GM21619 (cell line): Measurements from ENCODE around the gene ATP5F1D.

Source experiments
- ATAC-seq: cut with Tn5 transposase; IDR thresholded peaks from one replicate; pipeline ENCODE4 v1.9.1; 2021; ENCODE audit not compliant: unreplicated experiment

The ATP5F1D gene

DNA sequence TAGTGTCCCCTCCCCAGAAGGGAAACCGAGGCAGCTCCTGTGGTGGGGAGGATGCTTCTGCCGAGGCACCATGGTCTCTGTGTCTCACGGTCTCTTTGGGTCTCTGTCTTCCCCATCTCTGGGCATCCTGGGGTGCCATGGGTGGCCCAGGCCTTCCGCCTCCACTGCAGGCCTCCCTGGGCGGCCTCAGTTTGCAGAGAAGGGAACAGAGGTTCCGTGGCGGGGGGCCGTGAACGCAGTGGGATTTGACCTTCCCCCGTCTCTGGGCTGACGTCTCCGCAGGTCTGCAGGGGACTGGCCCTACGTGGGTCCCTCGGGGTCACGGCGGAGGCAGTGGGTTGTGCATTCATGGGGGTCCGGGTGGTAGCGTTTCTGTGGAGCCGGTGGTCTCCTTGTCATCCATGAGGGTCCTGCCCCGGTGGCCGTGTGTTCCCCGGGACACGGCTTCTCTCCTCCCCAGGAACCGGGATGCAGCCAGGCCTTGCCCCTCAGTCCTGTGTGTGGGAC is 48.7 kb downstream of the ATP5F1D start:
- ATAC-seq: no peak

DNA sequence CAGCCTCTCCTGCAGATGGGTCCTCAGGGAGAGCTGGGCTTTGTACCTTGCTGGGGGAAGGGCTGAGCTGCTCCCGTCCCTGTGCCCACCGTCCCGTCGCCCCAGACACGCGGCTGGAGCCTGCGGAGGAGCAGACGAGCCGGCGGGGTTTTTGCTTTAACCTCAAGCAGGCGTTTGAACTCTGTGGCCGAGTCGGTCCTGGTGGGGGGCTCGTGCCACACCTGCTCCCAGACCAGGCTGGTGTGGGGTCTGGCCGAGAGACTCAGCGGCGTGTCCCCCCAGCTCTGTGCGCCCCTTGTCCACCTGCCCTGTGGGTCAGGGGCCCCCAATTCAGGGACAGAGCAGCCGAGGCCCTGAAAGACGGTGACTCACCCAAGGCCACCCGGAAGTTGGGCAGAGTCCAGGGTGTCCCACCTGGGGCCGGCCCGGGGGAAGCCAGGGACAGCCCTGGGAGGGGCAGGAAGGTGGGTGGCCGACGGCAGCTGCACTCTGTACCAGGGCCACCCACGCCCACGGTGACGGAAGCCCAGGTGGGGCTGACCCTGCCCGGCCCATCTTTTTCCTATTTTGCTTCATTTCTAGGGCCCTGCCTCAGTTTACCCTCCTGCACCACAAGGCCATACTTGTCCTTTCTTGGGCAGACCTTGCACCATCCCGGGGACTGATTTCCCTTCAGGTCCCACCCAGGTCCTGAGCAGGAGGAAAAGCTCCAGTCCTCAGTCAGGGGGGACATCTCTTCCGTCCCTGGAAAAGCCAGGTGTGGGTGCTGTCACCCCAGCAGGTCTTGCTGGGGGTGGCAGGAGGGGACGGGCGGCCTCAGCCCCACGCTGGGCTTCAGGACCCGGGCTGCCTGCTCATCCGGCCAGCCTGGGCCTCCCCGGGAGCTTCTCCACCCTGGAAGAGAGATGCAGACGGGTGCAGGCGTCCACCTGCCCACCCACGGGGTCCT is 49.4 kb downstream of the ATP5F1D start:
- ATAC-seq: no peak

DNA sequence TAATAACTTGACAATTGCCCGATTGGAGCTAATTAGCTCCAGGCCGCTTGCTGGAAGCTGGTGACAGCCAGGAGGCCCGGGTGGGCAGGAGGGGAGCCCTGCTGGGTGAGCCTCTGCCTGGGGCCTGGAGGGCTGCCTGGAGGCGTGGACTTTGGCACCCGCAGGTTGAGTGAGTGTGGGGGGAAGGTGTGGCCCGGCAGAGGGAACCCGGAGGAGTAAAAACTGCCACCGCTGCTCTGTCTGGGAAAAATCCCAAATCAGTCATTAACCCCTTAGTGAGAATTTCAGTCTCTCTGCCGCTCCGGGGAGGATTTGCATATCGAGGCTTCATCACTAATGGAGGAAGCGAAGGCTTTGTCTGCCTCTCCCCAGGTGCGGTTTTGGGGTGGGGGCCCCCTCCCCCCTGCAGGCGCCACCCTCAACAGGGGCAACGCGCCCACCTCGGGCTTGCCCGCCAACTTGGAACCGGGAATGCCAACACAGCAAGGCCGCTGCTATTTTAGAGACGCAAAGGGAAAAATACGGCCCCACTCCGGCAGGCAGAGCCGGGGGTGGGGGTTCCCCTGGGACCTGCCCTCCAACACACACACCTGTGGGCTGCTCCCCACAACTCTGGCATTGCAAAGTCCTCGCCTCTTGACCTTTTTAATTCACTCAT is 50.3 kb downstream of the ATP5F1D start:
- ATAC-seq: no peak

DNA sequence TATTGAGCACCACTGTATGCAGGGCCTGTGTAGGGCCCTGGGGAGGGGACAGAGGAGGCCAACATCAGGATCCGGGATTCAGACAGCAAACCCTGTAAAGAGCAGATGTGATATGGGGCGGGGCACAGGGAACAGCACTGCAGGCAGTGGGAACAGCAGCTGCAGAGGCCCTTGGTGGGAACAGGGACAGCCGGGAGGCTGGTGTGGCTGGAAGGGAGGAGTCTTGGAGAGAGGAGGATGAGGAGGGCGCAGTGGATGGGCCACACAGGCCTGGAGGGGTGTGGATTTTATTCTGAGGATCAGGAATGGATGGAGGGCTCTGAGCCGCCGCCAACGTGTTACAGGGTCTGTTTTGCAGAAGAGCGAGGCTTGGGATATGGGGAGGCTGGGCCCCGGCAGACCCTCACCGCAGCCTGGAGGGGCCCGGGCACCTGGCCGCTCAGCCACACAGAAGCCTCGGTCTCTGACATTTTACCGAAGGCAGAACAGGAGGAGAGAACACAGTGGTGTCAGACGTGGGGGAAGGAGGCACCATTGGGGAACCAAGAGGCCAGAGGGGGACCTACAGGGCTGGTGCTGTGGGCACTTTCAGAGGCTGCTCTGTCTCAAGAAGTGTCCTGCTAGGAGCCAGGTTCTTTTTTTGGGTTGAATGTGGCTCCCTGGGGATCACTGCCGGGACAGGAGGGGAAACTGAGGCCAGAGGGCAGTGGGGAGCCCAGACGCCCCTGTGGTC is 51.0 kb downstream of the ATP5F1D start:
- no peak for ATAC-seq

DNA sequence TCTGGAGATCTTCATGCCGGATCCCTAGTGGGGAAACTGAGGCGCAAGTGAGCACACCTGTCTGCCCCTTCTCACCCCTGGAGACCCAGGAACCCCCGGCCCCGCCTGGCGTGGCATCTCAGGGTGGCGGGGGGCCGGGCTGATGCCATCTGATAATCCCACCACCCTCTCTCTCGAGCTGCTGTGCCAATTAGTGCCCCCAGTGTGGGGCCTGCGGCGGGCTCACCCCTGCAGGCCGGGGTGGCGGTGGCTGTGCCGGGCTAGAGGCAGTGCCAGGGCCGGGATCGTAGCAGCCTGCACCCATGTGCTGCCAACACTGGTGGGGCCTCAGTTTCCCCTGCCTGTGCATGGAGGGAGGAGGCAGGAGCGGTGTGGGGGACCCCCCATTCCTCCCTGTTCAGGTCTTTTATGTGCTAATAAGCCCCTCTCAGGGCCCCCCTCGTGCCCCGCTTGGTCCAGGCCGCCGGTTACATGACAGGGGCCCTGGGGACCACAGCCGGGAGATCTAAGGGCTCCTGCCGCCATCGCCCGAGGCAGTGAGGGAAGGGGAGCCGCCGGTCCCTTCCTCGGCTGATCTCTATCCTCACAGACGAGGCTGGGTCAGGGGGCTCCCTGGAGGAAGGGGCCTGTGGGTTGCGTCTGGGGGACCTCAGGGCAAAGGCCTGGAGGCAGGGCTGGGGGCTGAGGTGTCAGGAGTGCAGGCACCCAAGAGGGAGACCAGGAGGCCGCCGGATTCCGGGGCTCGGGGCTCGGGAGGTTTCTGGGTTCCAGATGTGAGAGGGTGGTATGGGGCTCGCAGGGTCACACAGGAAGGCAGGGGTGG is 52.4 kb downstream of the ATP5F1D start:
- no peak for ATAC-seq
